ENCODE data around the gene SNAP91. TPM values are rescaled to one million over a fixed set of nuclear protein-coding genes. Genes with fewer than 3 reads are reported as not detected.

The SNAP91 gene
- total and polyA plus RNA-seq, 4 donors: not detected

- Histone ChIP-seq H3K27ac (ENCODE audit: low read depth in 1 of 2, low read length in 2 of 2) (no peak overlapping the region), H3K9ac (ENCODE audit: low read depth in 1 of 2, low read length in 2 of 2) (no peak overlapping the region), H3K36me3 (ENCODE audit: control insufficient read depth in 4 of 4, insufficient read depth in 3 of 4, low read depth in 1 of 4, low read length in 3 of 4) (no peaks in the 10 kb centered on the region), H3K9me3 (ENCODE audit: control insufficient read depth in 4 of 4, low read length in 3 of 4) (no peaks in the 10 kb centered on the region), H3K27me3 (ENCODE audit: control insufficient read depth in 4 of 4, insufficient read depth in 4 of 4, low read length in 3 of 4) (no peaks in the 10 kb centered on the region), H3K4me3 (ENCODE audit: low read depth in 1 of 3, low read length in 3 of 3) (no peak overlapping the region), H3K4me1 (ENCODE audit: control insufficient read depth in 4 of 4, insufficient read depth in 4 of 4, low read length in 3 of 4) (no peaks in the 10 kb centered on the region)
- 76% methylated on average over 7 of the region's 7 CpGs for WGBS
- DNase-seq (ENCODE audit: low spot score): no peak
- TF ChIP-seq JUND (IDR thresholded peaks at IDR 0.05) (no peak), HNF4A (conservative IDR thresholded peaks at IDR 0.05) (no peak), FOXA2 (IDR thresholded peaks at IDR 0.05) (no peak), ZBTB33 (IDR thresholded peaks at IDR 0.05) (no peak), MAX (IDR thresholded peaks at IDR 0.05) (no peak), CTCF (IDR thresholded peaks at IDR 0.05; ENCODE audit: low read depth, low read length, missing input control) (no peak), TAF1 (conservative IDR thresholded peaks at IDR 0.05) (no peak), HNF4G (IDR thresholded peaks at IDR 0.05) (no peak), YY1 (IDR thresholded peaks at IDR 0.05) (no peak), FOXA1 (IDR thresholded peaks at IDR 0.05) (no peak), RAD21 (IDR thresholded peaks at IDR 0.05) (no peak), RXRA (IDR thresholded peaks at IDR 0.05) (no peak), ATF3 (IDR thresholded peaks at IDR 0.05) (no peak), SP1 (IDR thresholded peaks at IDR 0.05) (no peak), GABPA (IDR thresholded peaks at IDR 0.05 in 1 of 2, conservative IDR thresholded peaks at IDR 0.05 in 1 of 2) (no peak), REST (IDR thresholded peaks at IDR 0.05) (no peak), NR2F2 (IDR thresholded peaks at IDR 0.05) (no peak)
Observed at GRCh38 chr6:83636800-83637199, 72.1 kb downstream of the SNAP91 start.

- Histone ChIP-seq H3K4me3 (ENCODE audit: low read depth in 1 of 3, low read length in 3 of 3) (no peak overlapping the region), H3K27ac (ENCODE audit: low read depth in 1 of 2, low read length in 2 of 2) (no peak overlapping the region), H3K27me3 (ENCODE audit: control insufficient read depth in 4 of 4, insufficient read depth in 4 of 4, low read length in 3 of 4) (no peaks in the 10 kb centered on the region), H3K9ac (ENCODE audit: low read depth in 1 of 2, low read length in 2 of 2) (no peak overlapping the region), H3K9me3 (ENCODE audit: control insufficient read depth in 4 of 4, low read length in 3 of 4) (no peaks in the 10 kb centered on the region), H3K36me3 (ENCODE audit: control insufficient read depth in 4 of 4, insufficient read depth in 3 of 4, low read depth in 1 of 4, low read length in 3 of 4) (no peaks in the 10 kb centered on the region), H3K4me1 (ENCODE audit: control insufficient read depth in 4 of 4, insufficient read depth in 4 of 4, low read length in 3 of 4) (no peaks in the 10 kb centered on the region)
- no peak for DNase-seq (ENCODE audit: low spot score)
- WGBS: 57% methylated on average over 5 of the region's 5 CpGs
- no peak for TF ChIP-seq EGR1 (IDR thresholded peaks at IDR 0.05; ENCODE audit: low read depth in 2 of 2)
- no peak for TF ChIP-seq RAD21 (IDR thresholded peaks at IDR 0.05)
- no peak for TF ChIP-seq FOXA2 (IDR thresholded peaks at IDR 0.05)
- no peak for TF ChIP-seq NR2F2 (IDR thresholded peaks at IDR 0.05)
- no peak for TF ChIP-seq ZBTB33 (IDR thresholded peaks at IDR 0.05)
- no peak for TF ChIP-seq FOXA1 (IDR thresholded peaks at IDR 0.05)
- TF ChIP-seq GABPA (IDR thresholded peaks at IDR 0.05 in 1 of 2, conservative IDR thresholded peaks at IDR 0.05 in 1 of 2): no peak
- TF ChIP-seq HNF4G (IDR thresholded peaks at IDR 0.05): no peak
- no peak for TF ChIP-seq SP1 (IDR thresholded peaks at IDR 0.05)
- no peak for TF ChIP-seq TAF1 (conservative IDR thresholded peaks at IDR 0.05)
- no peak for TF ChIP-seq HNF4A (conservative IDR thresholded peaks at IDR 0.05)
- no peak for TF ChIP-seq JUND (IDR thresholded peaks at IDR 0.05)
- no peak for TF ChIP-seq ATF3 (IDR thresholded peaks at IDR 0.05)
Observed at GRCh38 chr6:83633609-83634008, 75.3 kb downstream of the SNAP91 start.

All from liver (tissue), 9 donors.